HFFc6 (cell line): ENCODE measurements around the gene POLR1G. TPM values are rescaled to one million over a fixed set of nuclear protein-coding genes. Genes with fewer than 3 reads are reported as not detected.

Experiments
- DNase-seq: peaks from one replicate; pipeline ENCODE4 v3.0.0-alpha.2; 2018
- H3K27ac Mint-ChIP-seq: 2 replicates; pipeline ENCODE4 v1.8.0; 2020; ENCODE audit warnings: mild to moderate bottlenecking, mixed read lengths
- H3K27me3 Mint-ChIP-seq: 2 replicates; pipeline ENCODE4 v1.8.0; 2021; ENCODE audit warnings: mild to moderate bottlenecking, moderate library complexity, mixed read lengths; ENCODE audit not compliant: insufficient read depth
- H3K36me3 Mint-ChIP-seq: 2 replicates; pipeline ENCODE4 v1.8.0; 2021; ENCODE audit warnings: low read depth, mixed read lengths
- H3K4me1 Mint-ChIP-seq: 2 replicates; pipeline ENCODE4 v1.8.0; 2020; ENCODE audit warnings: low read depth, mixed read lengths
- H3K4me3 Mint-ChIP-seq: 2 replicates; pipeline ENCODE4 v1.8.0; 2020; ENCODE audit warnings: mild to moderate bottlenecking, moderate library complexity, mixed read lengths
- H3K9me3 Mint-ChIP-seq: 2 replicates; pipeline ENCODE4 v1.8.0; 2020; ENCODE audit warnings: mild to moderate bottlenecking, mixed read lengths
- CTCF ChIP-seq: fragments of 200-600 bp; sonication (generic); IDR thresholded peaks from 2 replicates; pipeline ENCODE4 v1.5.0; 2021; ENCODE audit warnings: antibody characterized with exemption, mild to moderate bottlenecking
- total RNA-seq, 6 experiments: library from RNA; stranded (reverse); fragmentation: NEBNext Ultra II Directional; extraction: Animal tissue kit (Norgen Biotek cat#: 25700); gene quantifications; 2 replicates in 1 of 6; 3 replicates in 5 of 6; pipeline ENCODE4 v1.2.3, GENCODE V29; 2021

POLR1G gene
- total RNA-seq, 6 experiments from 2014 or later, result 13.7 to 25.8 (median 15.1) TPM

- no peak for TF ChIP-seq CTCF
- Mint-ChIP-seq H3K4me1 (no peaks in the 10 kb centered on the region), H3K36me3 (peaks cover 27% of the 10 kb centered on the region), H3K4me3 (no peak overlapping the region), H3K27me3 (no peaks in the 10 kb centered on the region; the same call in 1 of the 2 replicates), H3K9me3 (no peaks in the 10 kb centered on the region), H3K27ac (no peak overlapping the region)
- DNase-seq, result no peak
Observed at GRCh38 chr19:45362291-45362690, 44.2 kb upstream of the POLR1G start.

GRCh38 chr19:45363861-45364459 lies 42.5 kb upstream of the POLR1G start:
- H3K4me1 Mint-ChIP-seq, result peaks cover 10% of the 10 kb centered on the region
- H3K4me3 Mint-ChIP-seq, result no peak overlapping the region
- H3K27me3 Mint-ChIP-seq, result no peaks in the 10 kb centered on the region; the same call in 1 of the 2 replicates
- peaks cover 24% of the 10 kb centered on the region for H3K36me3 Mint-ChIP-seq
- no peaks in the 10 kb centered on the region for H3K9me3 Mint-ChIP-seq
- TF ChIP-seq CTCF, result no peak
- H3K27ac Mint-ChIP-seq, result no peak overlapping the region
- DNase-seq, result no peak

GRCh38 chr19:45364696-45365095 lies 41.7 kb upstream of the POLR1G start:
- H3K36me3 Mint-ChIP-seq, result peaks cover 22% of the 10 kb centered on the region
- H3K27ac Mint-ChIP-seq, result no peak overlapping the region
- peaks cover 13% of the 10 kb centered on the region for H3K4me1 Mint-ChIP-seq
- H3K4me3 Mint-ChIP-seq, result no peak overlapping the region
- no peak for TF ChIP-seq CTCF
- no peaks in the 10 kb centered on the region for H3K9me3 Mint-ChIP-seq
- no peak for DNase-seq
- peaks cover 1% of the 10 kb centered on the region; the same call in 1 of the 2 replicates for H3K27me3 Mint-ChIP-seq

GRCh38 chr19:45368127-45368526 lies 38.3 kb upstream of the POLR1G start:
- TF ChIP-seq CTCF, result no peak
- Mint-ChIP-seq H3K27ac (no peak overlapping the region), H3K9me3 (no peaks in the 10 kb centered on the region), H3K27me3 (peaks cover 3% of the 10 kb centered on the region; the same call in 1 of the 2 replicates), H3K36me3 (peaks cover 13% of the 10 kb centered on the region), H3K4me3 (0 out of 2 replicates have a peak overlapping the region, but pooled peaks have one; percentile 25), H3K4me1 (peaks cover 23% of the 10 kb centered on the region)
- no peak for DNase-seq

- TF ChIP-seq CTCF, result no peak
- Mint-ChIP-seq H3K9me3 (no peaks in the 10 kb centered on the region), H3K4me1 (peaks cover 23% of the 10 kb centered on the region), H3K27ac (peak overlapping the region; percentile 52), H3K27me3 (peaks cover 3% of the 10 kb centered on the region; the same call in 1 of the 2 replicates), H3K36me3 (peaks cover 13% of the 10 kb centered on the region), H3K4me3 (peak overlapping the region; percentile 79)
- DNase-seq, result no peak
Observed at GRCh38 chr19:45368737-45369340, 37.6 kb upstream of the POLR1G start.
